HCT116 (cell line): ENCODE measurements around the gene PRKAG1. TPM values are rescaled to one million over a fixed set of nuclear protein-coding genes. Genes with fewer than 3 reads are reported as not detected.

Source experiments
- ATAC-seq: fragments of 200-7000 bp; cut with Tn5 transposase; 2 replicates; pipeline ENCODE4 v1.9.1; 2020; ENCODE audit warnings: mild to moderate bottlenecking, moderate library complexity
- BruUV-seq: library from RNA; stranded (reverse); fragments of 400-500 nt; replicated peaks from 2 replicates; lab custom pipeline; 2021; lab: Mats Ljungman, UMichigan
- CTCF ChIA-PET: fragments of 300-600 bp; sonication (Branson Sonifier 250); formaldehyde crosslinking; loops from one replicate; lab custom pipeline; 2021; ENCODE audit warnings: antibody characterized with exemption; lab: Charles Lee
- POLR2A ChIA-PET: fragments of 300-600, 350-600 bp; sonication (Branson Sonifier 250); formaldehyde crosslinking; loops from one replicate; lab custom pipeline; 2021; ENCODE audit warnings: antibody characterized with exemption; lab: Charles Lee
- RAD21 ChIA-PET, 2 experiments: fragments of 300-600 bp; sonication (Branson Sonifier 250); formaldehyde crosslinking; loops; one replicate each; lab custom pipeline; 2023; ENCODE audit warnings: low total read pairs in 2 of 2; ENCODE audit not compliant: uncharacterized antibody in 2 of 2, unreplicated experiment in 2 of 2, low non-redundant PET in 1 of 2; lab: Charles Lee
- DNase-seq: peaks from one replicate; pipeline ENCODE4 v3.0.0-alpha.2; 2010; ENCODE audit warnings: low read depth, low spot score
- H2AFZ ChIP-seq: fragments of 200-600 bp; shearing (Covaris generic), sonication (generic); 2 replicates; pipeline ENCODE4 v1.6.1; 2017; ENCODE audit warnings: low read depth, mixed run types, mixed read lengths, antibody characterized with exemption, low read length; ENCODE audit not compliant: poor library complexity, severe bottlenecking
- H3K27ac ChIP-seq: 2 replicates; pipeline ENCODE4 v1.5.1; 2012; ENCODE audit warnings: low read depth, low read length
- H3K27me3 ChIP-seq: fragments of 200-600 bp; sonication (generic); 2 replicates; pipeline ENCODE4 v1.6.1; 2016; ENCODE audit warnings: mixed run types, low read length, mixed read lengths; ENCODE audit not compliant: insufficient read depth
- H3K36me3 ChIP-seq, 2 experiments: fragments of 200-500 bp in 1 of 2; fragments of 200-600 bp in 1 of 2; sonication (Bioruptor generic) in 1 of 2; sonication (generic) in 1 of 2; 2 replicates each; pipeline versions ENCODE4 v1.5.1 to v1.6.1; 2014 to 2016; ENCODE audit warnings: low read length in 2 of 2, inconsistent platforms in 1 of 2, mixed read lengths in 1 of 2, mixed run types in 1 of 2; ENCODE audit not compliant: insufficient read depth in 2 of 2, control insufficient read depth in 1 of 2
- H3K4me1 ChIP-seq, 2 experiments: fragments of 200-600 bp in 1 of 2; sonication (generic) in 1 of 2; 2 replicates each; pipeline versions ENCODE4 v1.5.1 to v1.6.1; 2012 to 2017; ENCODE audit warnings: low read length in 2 of 2, inconsistent platforms in 1 of 2, mild to moderate bottlenecking in 1 of 2, mixed read lengths in 1 of 2, mixed run types in 1 of 2, moderate library complexity in 1 of 2; ENCODE audit not compliant: insufficient read depth in 2 of 2, control insufficient read depth in 1 of 2
- H3K4me2 ChIP-seq: fragments of 200-600 bp; sonication (generic); 2 replicates; pipeline ENCODE4 v1.6.1; 2017; ENCODE audit warnings: mixed run types, low read length, mixed read lengths
- H3K4me3 ChIP-seq, 2 experiments: fragments of 200-600 bp in 1 of 2; sonication (generic) in 1 of 2; replicated peaks in 1 of 2; 2 replicates each; pipeline ENCODE4 v1.5.1; 2011 to 2016; ENCODE audit warnings: low read length in 2 of 2, control low read depth in 1 of 2, low read depth in 1 of 2, mild to moderate bottlenecking in 1 of 2, mixed read lengths in 1 of 2, mixed run types in 1 of 2
- H3K79me2 ChIP-seq: fragments of 200-600 bp; sonication (generic); 2 replicates; pipeline ENCODE4 v1.6.1; 2017; ENCODE audit warnings: mild to moderate bottlenecking, mixed run types, low read length, moderate library complexity, mixed read lengths; ENCODE audit not compliant: insufficient read depth
- H3K9ac ChIP-seq: fragments of 200-600 bp; sonication (generic); 2 replicates; pipeline ENCODE4 v1.6.1; 2016; ENCODE audit warnings: low read length, mixed read lengths
- H3K9me2 ChIP-seq: fragments of 200-600 bp; sonication (generic), shearing (Covaris generic); 2 replicates; pipeline ENCODE4 v1.6.1; 2017; ENCODE audit warnings: mixed run types, mild to moderate bottlenecking, moderate library complexity; ENCODE audit not compliant: insufficient read depth
- H3K9me3 ChIP-seq, 2 experiments: fragments of 200-500 bp in 1 of 2; fragments of 200-600 bp in 1 of 2; sonication (Bioruptor generic) in 1 of 2; sonication (generic) in 1 of 2; 2 replicates each; pipeline ENCODE4 v1.6.1; 2014 to 2017; ENCODE audit warnings: low read length in 2 of 2, mixed read lengths in 2 of 2, inconsistent platforms in 1 of 2, low read depth in 1 of 2, mild to moderate bottlenecking in 1 of 2, mixed run types in 1 of 2, moderate library complexity in 1 of 2; ENCODE audit not compliant: control insufficient read depth in 1 of 2, insufficient read depth in 1 of 2
- H4K20me1 ChIP-seq: fragments of 200-600 bp; sonication (generic), shearing (Covaris generic); 2 replicates; pipeline ENCODE4 v1.6.1; 2017; ENCODE audit warnings: mixed run types, mild to moderate bottlenecking, moderate library complexity; ENCODE audit not compliant: insufficient read depth
- ATF3 ChIP-seq: IDR thresholded peaks from 2 replicates; pipeline ENCODE4 v1.6.1; 2012
- CBX3 ChIP-seq: IDR thresholded peaks from 2 replicates; pipeline ENCODE4 v1.6.1; 2012; ENCODE audit warnings: low read depth
- CEBPB ChIP-seq: IDR thresholded peaks from 2 replicates; pipeline ENCODE4 v1.6.1; 2012; ENCODE audit warnings: low read depth
- CTCF ChIP-seq, 3 experiments: fragments of 200-600 bp in 1 of 3; sonication (generic) in 1 of 3; IDR thresholded peaks in 2 of 3; conservative IDR thresholded peaks in 1 of 3; 2 replicates each; pipeline ENCODE4 v1.5.1; 2012 to 2017; ENCODE audit warnings: low read depth in 2 of 3, low read length in 2 of 3, antibody characterized with exemption in 1 of 3, borderline replicate concordance in 1 of 3, control low read depth in 1 of 3, mild to moderate bottlenecking in 1 of 3, mixed read lengths in 1 of 3, mixed run types in 1 of 3, moderate library complexity in 1 of 3; ENCODE audit not compliant: insufficient read depth in 1 of 3
- ELF1 ChIP-seq: IDR thresholded peaks from 2 replicates; pipeline ENCODE4 v1.6.1; 2012; ENCODE audit warnings: low read depth, borderline replicate concordance
- EZH2 ChIP-seq: fragments of 200-600 bp; sonication (generic); IDR thresholded peaks from 2 replicates; pipeline ENCODE4 v1.6.1; 2017; ENCODE audit warnings: antibody characterized with exemption, mixed run types
- FOSL1 ChIP-seq: IDR thresholded peaks from 2 replicates; pipeline ENCODE4 v1.6.1; 2012; ENCODE audit warnings: low read depth
- JUND ChIP-seq: IDR thresholded peaks from 2 replicates; pipeline ENCODE4 v1.6.1; 2012
- POLR2A ChIP-seq: IDR thresholded peaks from 2 replicates; pipeline ENCODE4 v1.7.0; 2011; ENCODE audit warnings: borderline replicate concordance; ENCODE audit not compliant: insufficient read depth, insufficient read length; ENCODE audit errors: extremely low read depth
- POLR2AphosphoS5 ChIP-seq: IDR thresholded peaks from 2 replicates; pipeline ENCODE4 v1.6.1; 2011; ENCODE audit warnings: mild to moderate bottlenecking, low read depth, low read length, moderate library complexity
- RAD21 ChIP-seq: IDR thresholded peaks from 2 replicates; pipeline ENCODE4 v1.6.1; 2012; ENCODE audit warnings: low read depth, mild to moderate bottlenecking
- SIN3A ChIP-seq: IDR thresholded peaks from 2 replicates; pipeline ENCODE4 v1.6.1; 2012; ENCODE audit warnings: low read depth
- SP1 ChIP-seq: IDR thresholded peaks from 2 replicates; pipeline ENCODE4 v1.6.1; 2012; ENCODE audit warnings: low read depth
- YY1 ChIP-seq: IDR thresholded peaks from 2 replicates; pipeline ENCODE4 v1.6.1; 2011; ENCODE audit warnings: low read length, low read depth, moderate library complexity, mild to moderate bottlenecking; ENCODE audit not compliant: insufficient replicate concordance; ENCODE audit errors: extremely low read depth
- ZFX ChIP-seq: fragments of 450-650 bp; IDR thresholded peaks from 2 replicates; pipeline ENCODE4 v1.6.1; 2017
- ZNF274 ChIP-seq: fragments of 200-500 bp; sonication (Bioruptor generic); IDR thresholded peaks from 2 replicates; pipeline ENCODE4 v1.6.1; 2014; ENCODE audit warnings: mild to moderate bottlenecking, low read depth, low read length, inconsistent platforms
- intact Hi-C: fragments of 100-400 bp; cut with micrococcal nuclease; formaldehyde crosslinking; loops from 2 replicates; pipeline ENCODE4 v1.10.0; 2022
- total RNA-seq: library from RNA; stranded (reverse); gene quantifications from one replicate; pipeline ENCODE4 v1.2.1, GENCODE V29; 2021; ENCODE audit not compliant: unreplicated experiment

The PRKAG1 gene
- total RNA-seq, 1 experiment from 2014 or later, result 64.6 TPM

- Histone ChIP-seq H3K4me1 (peaks cover 3 to 12% of the 10 kb centered on the region in 2 experiments; a peak in 3 of 4 replicates), H3K4me2 (no peak overlapping the region), H3K4me3 (no peak overlapping the region), H3K9ac (no peak overlapping the region), H4K20me1 (no peaks in the 10 kb centered on the region), H2AFZ (no peak overlapping the region), H3K9me2 (no peaks in the 10 kb centered on the region), H3K27me3 (peaks cover 8% of the 10 kb centered on the region; the same call in 1 of the 2 replicates), H3K79me2 (no peaks in the 10 kb centered on the region), H3K36me3 (no peaks in the 10 kb centered on the region), H3K27ac (no peak overlapping the region; the same call in 1 of the 2 replicates), H3K9me3 (no peaks in the 10 kb centered on the region)
- no peak for ATAC-seq
- no TSS peak for BruUV-seq
- TF ChIP-seq SIN3A, result no peak
- no peak for TF ChIP-seq YY1
- TF ChIP-seq FOSL1, result no peak
- no peak for TF ChIP-seq ELF1
- TF ChIP-seq RAD21, result no peak
- POLR2A ChIA-PET, result no interaction called here
- CTCF ChIA-PET, result interaction anchor here (1.5 kb wide), 1 partner anchor 8 kb away, joined by 3 read pairs; no protein-coding TSS in a partner anchor
- RAD21 ChIA-PET, result no interaction called here
- DNase-seq, result no peak
- intact Hi-C loops, result no loop called here
Observed at GRCh38 chr12:48980389-48980952, 38.1 kb downstream of the PRKAG1 start.

DNA sequence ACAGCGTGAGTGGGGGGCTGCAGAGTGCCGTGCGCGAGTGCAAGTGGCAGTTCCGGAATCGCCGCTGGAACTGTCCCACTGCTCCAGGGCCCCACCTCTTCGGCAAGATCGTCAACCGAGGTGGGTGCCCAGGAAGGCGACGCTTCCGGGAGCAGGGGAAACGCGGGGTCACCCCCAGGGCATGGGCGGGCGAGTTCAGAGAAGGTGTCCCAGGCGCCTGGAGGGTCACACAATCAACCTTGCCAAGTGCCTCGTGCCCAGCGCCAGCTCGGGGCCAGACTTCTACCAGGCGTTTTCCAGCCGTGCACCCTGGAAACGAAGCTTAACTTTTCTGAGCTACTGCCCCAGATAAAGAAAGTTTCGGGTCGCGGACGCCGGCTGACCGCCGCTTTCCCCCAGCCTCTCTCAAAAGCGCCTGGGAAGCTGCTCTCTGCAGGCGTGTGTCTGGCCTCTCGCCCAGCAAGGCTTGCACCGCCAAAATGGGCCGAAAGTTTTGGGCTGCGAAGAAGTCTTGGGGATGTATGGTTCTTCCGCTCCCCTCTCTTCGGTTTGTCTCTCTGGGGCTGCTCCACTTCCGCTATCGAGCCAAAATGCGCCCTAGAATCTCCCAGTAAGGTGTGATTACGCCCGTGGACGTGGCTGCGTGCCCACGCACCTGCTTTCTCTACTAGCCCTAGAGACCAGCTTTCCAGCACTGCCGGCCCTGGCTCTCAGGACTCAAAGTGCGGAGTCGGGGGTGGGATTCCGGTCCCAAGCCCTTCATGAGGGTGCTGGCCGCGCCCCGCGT lies 38.8 kb downstream of the PRKAG1 start:
- H3K9me3 ChIP-seq, result no peaks in the 10 kb centered on the region
- no peak for DNase-seq
- no peak overlapping the region for H3K27ac ChIP-seq
- H3K9ac ChIP-seq, result no peak overlapping the region
- no peaks in the 10 kb centered on the region for H3K9me2 ChIP-seq
- H4K20me1 ChIP-seq, result no peaks in the 10 kb centered on the region
- intact Hi-C loops, result no loop called here
- H3K27me3 ChIP-seq, result peaks cover 8% of the 10 kb centered on the region; the same call in 1 of the 2 replicates
- BruUV-seq, result no TSS peak
- H3K4me3 ChIP-seq, result no peak overlapping the region
- ChIA-PET POLR2A (no interaction called here), CTCF (interaction anchor here (1.5 kb wide), 1 partner anchor 8 kb away, joined by 3 read pairs; no protein-coding TSS in a partner anchor), RAD21 (no interaction called here)
- no peak overlapping the region for H2AFZ ChIP-seq
- ATAC-seq, result no peak
- H3K4me2 ChIP-seq, result no peak overlapping the region
- no peaks in the 10 kb centered on the region for H3K79me2 ChIP-seq
- H3K4me1 ChIP-seq, result peaks cover 3 to 12% of the 10 kb centered on the region in 2 experiments; a peak in 3 of 4 replicates
- no peaks in the 10 kb centered on the region for H3K36me3 ChIP-seq
- TF ChIP-seq ZFX, result no peak
- TF ChIP-seq FOSL1, result no peak
- no peak for TF ChIP-seq ELF1
- no peak for TF ChIP-seq ZNF274
- no peak for TF ChIP-seq POLR2A
- TF ChIP-seq ATF3, result no peak
- no peak for TF ChIP-seq POLR2AphosphoS5
- no peak for TF ChIP-seq JUND
- no peak for TF ChIP-seq SP1
- TF ChIP-seq YY1, result no peak
- TF ChIP-seq CEBPB, result no peak
- TF ChIP-seq CTCF (IDR thresholded peaks at IDR 0.05 in 2 of 3, conservative IDR thresholded peaks at IDR 0.05 in 1 of 3; ENCODE audit: borderline replicate concordance in 1 of 3, insufficient read depth in 1 of 3, low read depth in 2 of 3, low read length in 2 of 3), result no peak
- TF ChIP-seq CBX3, result no peak
- no peak for TF ChIP-seq EZH2
